Cardiac fibroblast (primary cell): ENCODE results near the gene GALNT13.

Source experiments
- DNase-seq, 2 donors: peaks; one replicate each; pipeline versions ENCODE4 v3.0.0 to v3.0.0-alpha.2; 2010; ENCODE audit warnings: low read depth in 2 of 2
- H3K4me3 ChIP-seq, 2 donors: replicated peaks in 1 of 2; 1 replicate in 1 of 2; 2 replicates in 1 of 2; pipeline ENCODE4 v1.5.1; 2011; ENCODE audit warnings: low read depth in 2 of 2, low read length in 2 of 2, mild to moderate bottlenecking in 2 of 2, moderate library complexity in 1 of 2
- CTCF ChIP-seq: IDR thresholded peaks from one replicate; pipeline ENCODE4 v1.5.1; 2011; ENCODE audit warnings: low read depth, mild to moderate bottlenecking, low read length, inconsistent platforms

Gene GALNT13

DNA sequence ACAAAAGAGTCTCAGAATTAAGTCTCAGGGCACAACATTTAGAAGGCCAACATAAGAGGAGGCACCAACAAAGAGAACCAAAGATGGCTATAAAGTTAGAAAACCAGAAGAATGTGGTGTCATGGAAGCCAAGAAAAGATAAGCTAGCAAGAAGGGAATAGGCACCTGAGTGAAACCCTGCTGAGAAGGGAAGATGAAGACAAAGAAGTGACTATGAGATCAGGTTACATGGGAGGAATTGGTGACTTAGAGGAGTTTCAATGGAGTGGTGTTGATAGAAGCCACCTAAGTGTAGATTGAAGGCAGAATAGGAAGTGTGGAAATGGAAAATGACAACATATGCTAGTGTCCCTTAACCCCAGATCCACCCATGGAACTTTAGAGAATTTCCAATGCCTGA is 499.2 kb downstream of the GALNT13 start:
- H3K4me3 ChIP-seq = no peak overlapping the region
- no peak for TF ChIP-seq CTCF
- no peak for DNase-seq

DNA sequence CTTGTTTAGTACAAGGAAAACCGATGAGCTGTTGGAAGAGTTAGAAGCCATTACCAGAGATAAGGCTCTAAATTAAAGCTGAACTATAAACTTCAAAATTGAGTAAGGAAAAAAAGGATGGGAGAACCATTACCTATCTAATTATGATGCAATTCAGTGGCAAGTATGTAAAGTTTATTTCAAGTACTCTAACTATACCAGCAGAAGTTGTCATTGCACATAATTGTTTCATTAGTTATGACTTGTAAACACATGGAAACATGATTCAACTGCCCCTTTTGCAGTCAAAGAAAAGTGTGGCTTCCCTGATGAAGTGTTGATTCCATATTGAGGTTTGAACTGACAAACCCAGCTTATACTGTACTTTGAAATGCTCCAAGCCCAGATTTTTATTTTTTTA is 502.7 kb downstream of the GALNT13 start:
- no peak for DNase-seq
- no peak overlapping the region for H3K4me3 ChIP-seq
- TF ChIP-seq CTCF = no peak

GRCh38 chr2:154375579-154375931 is 503.8 kb downstream of the GALNT13 start:
- H3K4me3 ChIP-seq = no peak overlapping the region
- peak; percentile 11 for TF ChIP-seq CTCF
- DNase-seq = peak; percentile 53 to 68

DNA sequence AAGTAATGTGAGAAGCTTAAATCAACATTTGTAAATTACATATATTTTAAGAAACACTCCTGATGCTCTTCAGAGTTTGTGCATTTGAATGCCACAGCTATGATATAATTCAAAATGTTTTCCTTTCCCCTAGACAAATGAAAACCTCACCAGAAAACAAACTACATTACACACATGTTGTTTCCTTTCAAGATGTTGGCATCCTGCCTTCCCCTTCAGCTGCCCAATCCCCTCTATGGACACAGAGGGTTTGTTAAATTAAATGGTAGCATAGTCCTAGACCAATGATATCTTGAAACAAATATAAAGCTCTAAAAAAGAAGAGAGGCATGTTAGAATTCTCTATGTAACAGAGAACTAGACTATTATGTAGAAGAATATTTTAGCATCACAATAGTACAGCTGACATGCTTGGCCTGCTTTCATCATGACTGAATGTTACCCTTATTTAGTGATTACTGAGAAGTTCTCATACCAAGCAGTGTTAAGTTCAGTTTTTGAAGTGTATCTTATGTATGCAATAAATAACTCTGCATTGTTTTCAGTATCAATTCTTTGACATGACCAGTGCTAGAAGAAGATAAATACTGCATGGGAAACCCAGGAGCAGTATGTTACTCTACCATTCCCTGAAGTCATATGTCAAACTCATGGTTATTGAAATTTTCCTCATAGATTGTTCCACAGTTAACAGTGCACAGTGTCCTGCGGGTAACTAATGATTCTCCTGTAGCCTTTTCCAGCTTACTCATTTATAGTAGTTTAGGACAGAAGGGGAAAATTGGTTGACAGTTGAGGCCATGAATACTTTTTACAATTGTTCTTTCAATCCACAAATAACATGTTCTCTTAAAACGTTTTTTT is 510.4 kb downstream of the GALNT13 start:
- no peak for DNase-seq
- no peak for TF ChIP-seq CTCF
- no peak overlapping the region for H3K4me3 ChIP-seq

DNA sequence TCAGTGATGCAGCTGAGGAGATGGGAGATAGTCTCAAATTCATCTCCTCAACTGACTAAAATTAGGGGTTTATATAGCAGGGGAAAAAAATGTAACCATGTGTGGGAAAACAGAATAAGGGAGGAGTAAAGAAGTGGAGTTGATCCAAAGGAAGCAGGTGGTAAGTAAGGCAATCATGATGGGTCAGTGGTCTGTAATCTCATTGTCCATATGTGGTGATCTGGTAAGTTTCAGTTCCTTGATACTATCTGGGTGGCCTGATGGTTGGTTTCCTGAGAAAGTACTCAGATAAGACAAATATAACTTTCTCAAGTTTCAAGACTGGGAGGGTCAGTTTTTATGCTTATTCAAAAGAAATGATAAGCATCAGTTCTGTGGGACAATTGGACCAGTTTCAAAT is 514.5 kb downstream of the GALNT13 start:
- TF ChIP-seq CTCF = no peak

DNA sequence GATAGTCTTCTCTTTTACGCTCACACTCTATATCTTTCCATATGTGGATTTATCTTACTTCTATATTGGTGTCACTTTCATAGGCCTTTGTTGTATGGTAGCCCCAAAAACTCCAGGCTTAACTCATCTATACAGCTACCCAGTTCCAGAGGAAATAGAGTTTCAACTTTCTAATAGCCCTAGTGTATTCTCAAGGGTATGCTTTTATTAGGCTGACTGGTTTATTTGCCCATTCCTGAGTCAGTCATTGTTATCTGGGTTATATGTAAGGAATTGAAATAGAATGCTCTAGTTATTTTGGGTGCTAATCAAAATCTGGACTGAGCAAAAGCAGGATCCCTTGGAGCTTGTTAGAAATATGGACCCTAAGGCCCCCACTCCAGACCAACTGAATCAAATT is 519.3 kb downstream of the GALNT13 start:
- no peak overlapping the region for H3K4me3 ChIP-seq
- no peak for DNase-seq

More for the DNA sequence above, 514.5 kb downstream of the GALNT13 start:
- DNase-seq = no peak
- no peak overlapping the region for H3K4me3 ChIP-seq

More for the DNA sequence above, 519.3 kb downstream of the GALNT13 start:
- no peak for TF ChIP-seq CTCF
